Smooth muscle cell (in vitro differentiated cells): Measurements from ENCODE around the gene TUT1. TPM values are rescaled to one million over a fixed set of nuclear protein-coding genes. Genes with fewer than 3 reads are reported as not detected.

Experiments
- DNase-seq: peaks from one replicate; lab custom pipeline; 2025; ENCODE audit not compliant: unreplicated experiment; lab: John Stamatoyannopoulos, UW
- H2AFZ ChIP-seq: fragments of 200-600 bp; sonication (generic); 2 replicates; pipeline ENCODE4 v1.6.0; 2016; ENCODE audit warnings: antibody characterized with exemption, low read depth, mild to moderate bottlenecking
- H3F3A ChIP-seq: fragments of 200-600 bp; sonication (generic); 2 replicates; pipeline ENCODE4 v1.6.0; 2017; ENCODE audit warnings: antibody characterized with exemption, low read depth
- H3K27ac ChIP-seq: fragments of 200-600 bp; sonication (generic); 2 replicates; pipeline ENCODE4 v1.5.1; 2016; ENCODE audit warnings: low read depth, mild to moderate bottlenecking
- H3K27me3 ChIP-seq: fragments of 200-600 bp; sonication (generic); 2 replicates; pipeline ENCODE4 v1.6.1; 2016; ENCODE audit warnings: low read depth, mild to moderate bottlenecking
- H3K36me3 ChIP-seq: fragments of 200-600 bp; sonication (generic); 2 replicates; pipeline ENCODE4 v1.5.1; 2016; ENCODE audit warnings: low read depth
- H3K4me1 ChIP-seq: fragments of 200-600 bp; sonication (generic); 2 replicates; pipeline ENCODE4 v1.5.1; 2016; ENCODE audit warnings: low read depth
- H3K4me2 ChIP-seq: fragments of 200-600 bp; sonication (generic); 2 replicates; pipeline ENCODE4 v1.6.0; 2016; ENCODE audit warnings: mild to moderate bottlenecking
- H3K4me3 ChIP-seq: fragments of 200-600 bp; sonication (generic); 2 replicates; pipeline ENCODE4 v1.5.1; 2016; ENCODE audit warnings: mild to moderate bottlenecking
- H3K79me2 ChIP-seq: fragments of 200-600 bp; sonication (generic); 2 replicates; pipeline ENCODE4 v1.6.0; 2016; ENCODE audit warnings: low read depth, mild to moderate bottlenecking
- H3K9ac ChIP-seq: fragments of 200-600 bp; sonication (generic); 2 replicates; pipeline ENCODE4 v1.6.0; 2016; ENCODE audit warnings: low read depth
- H3K9me3 ChIP-seq: fragments of 200-600 bp; sonication (generic); replicated peaks from 2 replicates; pipeline ENCODE4 v1.5.1; 2016; ENCODE audit warnings: low read depth
- H4K20me1 ChIP-seq: fragments of 200-600 bp; sonication (generic); 2 replicates; pipeline ENCODE4 v1.6.0; 2016; ENCODE audit warnings: low read depth
- CTCF ChIP-seq: fragments of 200-600 bp; sonication (generic); IDR thresholded peaks from 2 replicates; pipeline ENCODE4 v1.5.1; 2017; ENCODE audit warnings: borderline replicate concordance, mild to moderate bottlenecking, antibody characterized with exemption; ENCODE audit not compliant: insufficient read depth, poor library complexity, severe bottlenecking
- WGBS: methylation state at CpG from one replicate; pipeline ENCODE4 v1.1.7; 2016; ENCODE audit warnings: low lambda C conversion rate; 5-methylcytosine and 5-hydroxymethylcytosine counted together
- polyA plus RNA-seq: library from polyadenylated mRNA; unstranded; fragments of >200 nt; fragmentation: Nextera tagmentation; extraction: Ambion mirVana; gene quantifications from 2 replicates; pipeline ENCODE4 v1.2.1, GENCODE V29; 2016
- total RNA-seq: library from RNA; depleted of rRNA; stranded (reverse); fragments of >200 nt; gene quantifications from 2 replicates; pipeline ENCODE4 v1.2.3, GENCODE V29; 2014

TUT1 gene
- total and polyA plus RNA-seq, 2 experiments from 2014 or later, result 3.0 to 15.9 TPM

GRCh38 chr11:62577046-62577714 lies 14.1 kb downstream of the TUT1 start:
- WGBS, result 92% methylated on average over 12 of the region's 12 CpGs

GRCh38 chr11:62575837-62576236 lies 15.5 kb downstream of the TUT1 start:
- peaks cover 51% of the 10 kb centered on the region for H3K79me2 ChIP-seq
- peak overlapping the region; percentile 97 for H3K9ac ChIP-seq
- H3K36me3 ChIP-seq, result peaks cover 3% of the 10 kb centered on the region
- peak overlapping the region; percentile 91 for H3K4me2 ChIP-seq
- H2AFZ ChIP-seq, result no peak overlapping the region
- DNase-seq, result no peak
- H3K27me3 ChIP-seq, result no peaks in the 10 kb centered on the region
- peaks cover 26% of the 10 kb centered on the region for H4K20me1 ChIP-seq
- no peak for TF ChIP-seq CTCF
- H3F3A ChIP-seq, result peaks cover 5% of the 10 kb centered on the region
- peaks cover 11% of the 10 kb centered on the region for H3K4me1 ChIP-seq
- no peaks in the 10 kb centered on the region for H3K9me3 ChIP-seq
- peak overlapping the region; percentile 94 for H3K27ac ChIP-seq
- WGBS, result 94% methylated on average over 14 of the region's 14 CpGs
- H3K4me3 ChIP-seq, result peak overlapping the region; percentile 97

More at GRCh38 chr11:62577046-62577714, 14.1 kb downstream of the TUT1 start:
- H3K27ac ChIP-seq, result peak overlapping the region; percentile 34
- no peaks in the 10 kb centered on the region for H3K27me3 ChIP-seq
- no peak overlapping the region for H3K4me3 ChIP-seq
- no peaks in the 10 kb centered on the region for H3K9me3 ChIP-seq
- H3F3A ChIP-seq, result peaks cover 5% of the 10 kb centered on the region
- peaks cover 3% of the 10 kb centered on the region for H3K36me3 ChIP-seq
- peaks cover 12% of the 10 kb centered on the region for H4K20me1 ChIP-seq
- TF ChIP-seq CTCF, result no peak
- peaks cover 6% of the 10 kb centered on the region for H3K4me1 ChIP-seq
- H3K4me2 ChIP-seq, result no peak overlapping the region
- H3K9ac ChIP-seq, result no peak overlapping the region
- H2AFZ ChIP-seq, result no peak overlapping the region
- peaks cover 37% of the 10 kb centered on the region for H3K79me2 ChIP-seq
- DNase-seq, result no peak

GRCh38 chr11:62575156-62575555 lies 16.2 kb downstream of the TUT1 start:
- WGBS, result 74% methylated on average over 17 of the region's 17 CpGs
- H2AFZ ChIP-seq, result no peak overlapping the region

More at GRCh38 chr11:62575156-62575555, 16.2 kb downstream of the TUT1 start:
- H3F3A ChIP-seq, result peaks cover 5% of the 10 kb centered on the region
- H3K4me3 ChIP-seq, result peak overlapping the region; percentile 97
- no peak for DNase-seq
- peaks cover 31% of the 10 kb centered on the region for H4K20me1 ChIP-seq
- H3K27ac ChIP-seq, result peak overlapping the region; percentile 94
- H3K27me3 ChIP-seq, result no peaks in the 10 kb centered on the region
- H3K4me1 ChIP-seq, result peaks cover 11% of the 10 kb centered on the region
- H3K79me2 ChIP-seq, result peaks cover 58% of the 10 kb centered on the region
- H3K4me2 ChIP-seq, result peak overlapping the region; percentile 91
- peaks cover 3% of the 10 kb centered on the region for H3K36me3 ChIP-seq
- H3K9me3 ChIP-seq, result no peaks in the 10 kb centered on the region
- TF ChIP-seq CTCF, result no peak
- peak overlapping the region; percentile 97 for H3K9ac ChIP-seq
